Stimulated activated CD4-positive, alpha-beta T cell treated with anti-CD3 and anti-CD28 coated beads, TNF-alpha, amount 100 ng/mL, for 4 hours (primary cell): ENCODE results near the gene P2RX6.

ENCODE experiments used
- DNase-seq, 3 experiments: peaks; one replicate each; pipeline ENCODE4 v3.0.0-alpha.2; 2020; ENCODE audit warnings: low read depth in 3 of 3

P2RX6 gene

DNA sequence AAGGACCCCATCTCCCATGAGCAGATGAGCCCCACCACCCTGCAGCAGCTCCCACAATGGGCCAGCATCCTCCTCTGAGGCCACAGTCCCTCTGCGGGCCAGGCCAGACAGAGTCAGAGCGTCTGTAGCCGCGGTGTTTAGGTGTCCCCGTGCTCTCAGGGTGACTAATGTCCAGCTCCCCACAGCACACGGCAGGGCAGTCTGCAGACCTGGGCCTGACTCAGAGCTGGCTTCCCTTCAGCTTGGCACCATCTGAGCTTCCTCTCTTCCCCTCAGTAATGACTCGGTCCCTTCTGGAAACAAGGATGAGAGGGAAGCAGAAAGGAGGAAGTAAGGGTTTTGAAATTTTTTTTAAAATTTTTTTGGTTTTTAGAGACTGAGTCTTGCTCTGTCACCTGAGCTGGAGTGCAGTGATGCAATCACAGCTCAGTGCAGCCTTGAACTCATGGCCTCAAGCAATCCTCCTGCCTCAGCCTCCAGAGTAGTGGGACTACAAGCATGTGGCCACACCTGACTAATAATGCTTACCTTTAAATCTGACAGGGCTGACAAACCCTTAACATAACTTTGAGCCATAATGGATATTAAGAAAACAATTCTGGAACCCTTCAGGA lies 59.2 kb downstream of the P2RX6 start:
- no peak for DNase-seq

DNA sequence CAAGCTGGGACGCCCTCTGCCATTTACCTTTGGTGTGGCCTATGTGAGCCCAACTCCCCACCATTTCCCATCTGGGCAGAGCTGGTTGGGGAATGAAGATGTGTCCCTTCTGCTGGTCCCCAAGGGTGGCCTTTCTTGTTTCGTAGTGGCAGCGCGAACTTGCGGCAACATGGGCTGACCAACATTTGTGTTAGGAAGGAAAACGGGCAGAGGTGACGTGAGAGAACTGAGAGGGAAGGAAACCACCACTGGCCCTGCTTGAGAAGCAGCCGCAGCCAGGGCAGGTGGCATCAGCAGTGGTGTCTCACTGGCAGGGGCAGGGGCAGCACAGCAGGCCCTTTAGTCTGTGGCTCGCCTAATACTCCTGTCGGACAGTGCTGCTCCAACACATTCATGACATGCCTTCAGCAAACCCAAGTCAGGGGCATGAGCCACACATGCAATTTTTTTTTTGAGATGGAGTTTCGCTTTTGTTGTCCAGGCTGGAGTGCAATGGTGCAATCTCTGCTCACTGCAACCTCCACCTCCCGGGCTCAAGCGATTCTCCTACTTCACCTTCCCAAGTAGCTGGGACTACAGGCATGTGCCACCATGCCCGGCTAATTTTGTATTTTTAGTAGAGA lies 60.7 kb downstream of the P2RX6 start:
- no peak for DNase-seq

DNA sequence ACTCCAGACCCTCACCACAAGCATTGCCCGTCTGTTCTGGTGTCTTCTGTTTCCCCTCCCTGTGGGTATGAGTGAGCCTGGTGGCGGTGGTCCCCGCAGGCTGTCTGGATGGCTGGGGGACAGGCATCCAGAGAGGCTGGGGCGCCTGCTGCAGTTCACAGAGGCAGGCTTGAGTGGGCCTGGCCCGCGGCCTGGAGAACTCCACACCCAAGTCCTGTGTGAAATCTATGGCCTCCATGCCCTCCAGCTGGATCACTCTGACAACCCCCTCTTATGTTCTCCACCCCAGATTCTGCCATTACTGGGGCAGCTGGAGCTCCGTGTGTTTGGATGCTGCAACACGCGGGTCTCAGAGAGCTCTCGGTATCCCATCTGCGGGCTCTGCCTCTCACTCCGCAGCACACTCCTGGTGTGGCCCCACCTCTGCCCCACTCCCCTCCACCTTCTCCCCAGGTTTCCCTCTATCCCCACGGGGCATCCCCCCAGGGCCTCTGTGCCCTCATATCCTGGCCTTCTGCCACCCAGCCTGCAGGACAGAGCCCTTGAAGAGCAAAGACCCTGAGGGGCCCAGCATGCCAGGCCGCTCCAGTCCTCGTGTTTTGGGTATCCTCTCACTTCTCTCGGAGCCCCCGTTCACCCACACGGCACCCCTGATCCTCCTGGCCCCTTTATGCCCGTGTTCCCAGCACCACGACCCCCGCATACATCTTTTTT lies 62.1 kb downstream of the P2RX6 start:
- DNase-seq, result no peak
